DMS153 treated with DMSO at 0.1 percent for 48 hours (cell line): Measurements from ENCODE around the gene PHF21A.

Experiments used
- DNase-seq: peaks from one replicate; lab custom pipeline; 2025; ENCODE audit not compliant: unreplicated experiment; lab: John Stamatoyannopoulos, UW

PHF21A gene

DNA sequence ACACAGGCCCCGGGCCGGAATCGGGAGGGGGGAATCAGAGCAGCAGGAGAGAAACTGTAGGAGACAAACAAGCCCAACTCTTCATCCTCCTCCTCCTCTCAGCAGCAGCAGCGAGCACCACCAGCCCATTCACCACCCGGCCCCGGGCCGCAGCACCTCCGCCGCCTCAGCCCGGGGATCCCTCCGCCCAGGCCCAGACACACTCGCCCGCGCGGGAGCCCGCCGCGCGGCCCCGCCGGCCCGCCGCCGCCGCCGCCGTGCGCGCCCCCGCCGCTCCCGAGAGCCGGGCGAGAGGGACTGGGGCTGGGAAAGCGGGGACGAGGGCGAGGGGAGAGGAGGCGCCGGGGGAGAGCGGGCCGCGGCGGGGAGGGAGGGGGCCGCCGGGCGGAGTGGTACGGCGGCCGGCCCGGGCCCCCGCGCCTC is at the start of gene PHF21A:
TSS of gene PHF21A (minus strand) at position 154 of the 423 bp plus-strand sequence. CDS start 37,235 bp downstream, outside the sequence.
- DNase-seq: peak; percentile 72

DNA sequence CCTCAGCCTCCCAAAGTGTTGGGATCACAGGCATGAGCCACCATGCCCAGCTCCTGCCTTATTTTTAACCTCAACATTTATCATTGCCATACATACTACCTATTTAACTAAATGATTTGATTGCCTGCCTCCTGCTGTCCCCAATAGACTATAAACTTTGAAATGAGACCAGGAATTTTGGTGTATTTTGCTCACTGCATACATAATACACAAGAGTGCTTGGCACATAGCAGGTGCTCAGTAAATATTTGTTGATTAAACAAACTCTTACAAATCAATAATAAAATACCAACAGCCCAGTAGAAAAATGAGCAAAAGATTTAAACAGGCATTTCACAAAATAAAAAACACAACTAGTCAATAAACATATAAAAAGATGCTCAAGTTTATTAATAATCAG is 49.5 kb upstream of the PHF21A start:
- no peak for DNase-seq

DNA sequence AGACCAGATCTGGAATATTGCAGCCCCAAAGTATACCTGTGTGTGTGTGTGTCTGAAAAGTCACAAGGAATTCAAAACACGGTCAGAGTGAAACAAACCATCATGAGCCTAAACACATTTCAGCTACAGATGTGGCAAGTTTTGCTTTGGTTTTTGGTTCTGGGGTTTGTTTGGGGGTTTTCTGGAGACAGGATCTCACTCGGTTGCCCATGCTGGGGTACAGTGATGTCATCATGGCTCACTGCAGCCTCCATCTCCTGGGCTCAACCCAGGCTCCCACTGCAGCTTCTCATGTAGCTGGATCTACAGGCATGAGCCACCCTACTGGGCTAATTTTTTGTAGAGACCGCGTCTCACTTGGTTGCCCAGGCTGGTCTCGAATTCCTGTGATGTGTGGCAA is 41.4 kb upstream of the PHF21A start:
- no peak for DNase-seq

DNA sequence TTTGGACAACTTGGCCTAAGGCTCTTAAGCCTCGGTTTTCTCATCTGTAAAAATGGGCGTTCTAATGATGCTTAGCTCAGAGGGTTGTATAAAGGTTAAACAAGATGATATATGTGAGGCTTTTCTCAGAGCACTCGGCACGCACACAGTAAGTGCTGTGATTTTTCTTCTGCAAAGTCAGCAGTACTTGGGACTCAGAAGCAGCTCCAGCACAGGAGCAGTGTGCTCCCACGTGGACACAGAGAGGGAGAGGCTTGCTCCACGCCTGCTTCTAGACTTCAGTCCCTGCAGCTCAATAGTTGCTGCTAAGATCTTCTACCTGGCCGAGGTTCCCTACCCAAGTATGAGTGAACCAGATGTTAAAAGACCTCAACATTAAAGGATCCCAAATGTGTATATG is 39.9 kb upstream of the PHF21A start:
- no peak for DNase-seq

DNA sequence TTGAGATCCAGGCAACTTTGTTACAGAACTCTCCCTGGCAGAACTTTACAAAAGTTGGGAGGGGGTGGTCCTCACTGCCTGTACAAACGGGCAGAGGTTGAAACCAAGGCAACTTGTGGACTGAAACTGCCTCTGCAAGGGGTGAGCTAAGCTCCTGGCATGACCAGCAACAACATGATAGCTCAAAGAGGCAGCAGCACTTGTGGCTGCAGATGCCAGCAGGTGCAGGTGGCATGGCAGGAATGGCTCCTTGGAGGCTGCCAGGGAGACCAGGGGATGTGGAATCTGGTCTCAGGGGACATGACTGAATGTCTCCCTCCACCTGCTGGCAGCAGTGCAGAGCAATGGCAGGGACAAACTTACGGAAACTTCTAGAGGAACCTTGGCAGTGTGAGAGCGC is 38.8 kb upstream of the PHF21A start:
- DNase-seq: no peak

DNA sequence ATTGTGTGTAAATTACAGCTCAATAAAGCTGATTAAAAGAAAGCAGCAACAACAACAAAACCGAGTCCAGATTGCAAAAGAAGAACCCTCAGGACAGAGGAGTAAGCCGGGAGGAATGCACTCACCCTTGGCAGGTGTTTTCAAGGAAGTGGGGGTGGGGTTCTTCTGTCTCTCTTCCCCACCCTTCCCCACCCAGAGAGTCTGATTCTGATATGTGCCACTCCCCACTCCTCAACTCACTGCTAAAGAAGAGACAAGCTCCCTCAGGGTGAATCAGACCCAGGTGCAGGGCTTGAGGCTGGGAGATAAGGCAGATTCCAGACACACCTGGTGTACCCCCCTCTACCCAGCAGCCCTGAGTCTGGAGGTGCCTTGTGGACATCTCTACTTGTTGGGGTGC is 38.4 kb upstream of the PHF21A start:
- DNase-seq: no peak

DNA sequence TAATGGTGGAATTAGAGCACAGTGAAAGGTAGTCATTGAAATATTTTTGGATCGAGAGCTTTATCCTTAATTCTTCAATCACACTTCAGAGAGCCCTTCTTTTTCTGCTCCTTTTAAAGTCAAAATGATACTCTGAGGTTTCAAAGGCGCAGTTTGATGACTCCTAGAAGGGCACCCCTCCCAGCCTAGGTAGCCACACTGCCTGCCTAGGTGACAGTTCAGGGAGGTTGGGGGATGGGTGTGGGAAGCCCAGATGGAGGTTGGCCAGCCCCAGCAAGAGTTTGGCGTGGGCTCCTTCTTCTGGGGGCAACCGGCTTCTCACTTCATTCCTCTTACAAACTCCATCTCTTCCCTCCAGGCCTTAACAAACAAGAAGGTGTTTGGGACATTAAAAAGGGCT is 28.6 kb upstream of the PHF21A start:
- no peak for DNase-seq

DNA sequence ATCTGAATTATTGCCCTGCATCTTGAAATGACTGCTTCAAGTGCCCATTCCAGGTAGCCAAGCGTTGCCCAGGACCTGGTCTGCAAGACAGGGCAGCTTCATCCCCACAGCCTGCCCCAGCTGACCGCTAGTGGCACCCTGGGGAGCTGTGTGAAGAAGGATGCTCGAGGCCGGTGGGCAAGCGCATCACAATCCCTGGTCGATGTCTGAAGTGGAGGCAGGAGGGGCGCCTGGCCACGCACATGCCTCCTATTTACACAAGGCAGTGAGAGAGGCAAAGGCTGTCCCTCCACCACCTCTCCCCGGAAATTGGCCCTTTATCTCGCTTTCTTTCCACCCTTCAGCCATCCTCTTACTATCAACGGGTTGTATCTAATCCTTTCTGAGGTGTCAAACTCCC is 28.1 kb upstream of the PHF21A start:
- DNase-seq: no peak

DNA sequence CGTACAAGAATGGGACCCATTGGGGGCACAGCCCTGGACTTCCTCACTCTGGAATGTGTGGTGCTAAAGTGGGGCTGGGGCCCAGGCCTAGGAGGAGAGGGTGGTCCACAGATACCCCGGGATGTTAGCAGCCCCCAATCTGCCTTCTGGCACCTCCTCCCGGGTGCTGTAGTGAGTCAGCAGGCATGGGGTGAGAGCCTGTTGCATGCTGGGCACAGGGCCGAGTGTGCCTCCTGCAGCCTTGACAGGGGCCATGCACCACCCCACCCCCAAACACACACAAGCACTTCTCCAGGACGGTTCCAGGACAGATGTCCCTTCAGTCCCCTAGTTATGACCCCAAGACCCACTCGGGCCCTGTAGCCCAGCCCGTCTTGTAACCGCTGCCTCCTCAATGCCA is 23.5 kb upstream of the PHF21A start:
- DNase-seq: no peak

DNA sequence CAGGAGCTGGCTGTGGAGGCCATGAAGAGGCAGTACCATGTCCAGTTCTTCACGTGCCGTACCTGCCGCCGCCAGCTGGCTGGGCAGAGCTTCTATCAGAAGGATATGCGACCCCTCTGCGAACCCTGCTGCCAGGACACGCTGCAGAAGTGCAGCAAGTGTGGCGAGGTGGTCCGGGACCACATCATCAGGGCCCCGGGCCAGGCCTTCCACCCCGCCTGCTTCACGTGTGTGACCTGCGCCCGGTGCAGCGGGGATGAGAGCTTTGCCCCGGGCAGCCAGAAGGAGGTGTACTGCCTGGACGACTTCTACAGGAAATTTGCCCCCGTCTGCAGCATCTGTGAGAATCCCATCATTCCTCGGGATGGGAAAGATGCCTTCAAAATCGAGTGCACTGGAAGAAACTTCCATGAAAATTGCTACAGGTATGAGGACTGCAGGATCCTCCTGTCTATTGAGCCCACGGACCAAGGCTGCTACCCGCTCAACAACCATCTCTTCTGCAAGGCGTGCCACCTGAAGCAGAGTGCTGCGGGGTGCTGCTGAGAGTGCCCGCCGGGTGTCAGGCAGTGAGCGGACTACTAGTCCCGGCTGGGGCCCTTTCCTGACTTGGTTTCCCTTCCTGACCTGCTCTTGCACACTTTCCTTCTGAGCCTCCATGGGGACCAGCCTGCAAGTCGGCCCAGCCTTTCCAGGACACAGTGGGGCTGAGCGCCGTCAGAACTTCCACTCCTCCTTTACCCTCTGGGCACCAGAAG is 22.0 kb upstream of the PHF21A start:
- no peak for DNase-seq

DNA sequence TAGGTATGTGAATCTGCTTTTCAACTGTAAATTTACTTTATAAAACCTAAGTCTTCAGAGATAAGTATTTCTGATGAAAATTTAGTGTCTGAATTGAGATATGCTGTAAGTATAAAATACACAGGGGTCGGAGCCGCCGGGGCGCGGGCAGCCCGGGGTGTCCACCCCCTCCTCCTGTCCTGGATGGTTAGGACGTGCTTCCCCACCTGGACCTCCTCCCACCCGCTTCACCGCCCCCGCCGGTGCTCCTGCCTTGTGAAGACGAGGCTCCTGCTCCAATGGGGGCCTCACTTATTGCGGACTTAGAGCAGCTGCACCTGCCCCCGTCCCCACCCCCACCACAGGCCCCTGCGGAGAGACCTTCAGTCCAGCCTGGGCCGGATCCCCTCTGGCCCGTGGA is 21.3 kb upstream of the PHF21A start:
- DNase-seq: no peak

DNA sequence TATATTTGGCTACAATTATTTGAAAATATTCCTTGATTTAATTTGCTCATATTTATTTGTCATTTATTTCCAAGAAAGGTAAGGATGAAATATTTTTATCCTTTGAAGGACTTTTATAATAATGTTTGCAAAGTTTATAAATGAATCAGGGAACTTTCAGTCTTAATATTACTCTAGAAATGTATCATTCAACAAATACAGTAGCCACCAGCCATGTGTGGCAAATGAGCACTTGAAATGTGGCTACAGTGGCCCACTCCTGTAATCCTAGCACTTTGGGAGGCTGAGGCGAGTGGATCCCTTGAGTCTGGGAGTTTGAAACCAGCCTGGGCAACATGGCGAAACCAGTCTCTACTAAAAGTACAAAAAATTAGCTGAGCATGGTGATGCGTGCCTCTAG is 20.3 kb upstream of the PHF21A start:
- DNase-seq: no peak

DNA sequence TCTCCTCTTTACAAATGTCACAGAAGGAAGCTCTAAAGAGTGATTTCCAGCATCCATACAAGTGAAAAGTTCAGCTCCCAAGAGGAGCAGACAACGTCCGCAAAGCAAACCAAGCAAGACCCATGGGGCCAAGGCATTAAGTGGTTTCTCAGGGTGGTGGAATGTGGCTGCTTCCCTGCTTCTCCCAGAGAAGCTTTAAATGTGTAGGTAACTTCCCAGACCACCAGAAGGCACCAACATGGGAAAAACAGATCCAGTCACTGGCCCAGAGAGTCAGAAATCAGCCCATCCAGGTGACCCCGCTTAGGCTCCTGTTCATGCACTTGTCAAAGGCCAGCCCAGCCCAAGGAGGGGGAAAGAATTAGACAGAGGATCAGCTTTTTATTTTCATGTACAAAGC is 13.3 kb upstream of the PHF21A start:
- DNase-seq: no peak

DNA sequence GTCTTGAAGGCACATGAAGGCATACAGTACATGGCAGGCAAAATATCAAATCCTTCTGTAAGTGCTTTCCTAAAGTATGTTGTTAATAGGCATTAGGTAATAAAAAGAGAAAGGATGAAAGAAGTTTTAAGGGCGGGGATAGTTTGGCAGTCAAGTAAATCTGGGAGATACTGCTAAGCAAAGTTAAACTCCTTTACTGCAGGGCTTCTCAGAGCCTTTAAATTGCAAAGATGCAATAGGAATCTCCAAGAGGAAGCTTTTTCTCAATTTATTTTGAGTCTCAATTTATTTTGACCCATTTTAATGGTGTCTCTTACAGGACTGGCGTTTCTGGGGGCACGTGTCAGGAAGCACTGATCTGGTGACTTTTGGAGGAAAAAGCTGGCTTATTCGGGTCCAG is 12.8 kb upstream of the PHF21A start:
- no peak for DNase-seq

DNA sequence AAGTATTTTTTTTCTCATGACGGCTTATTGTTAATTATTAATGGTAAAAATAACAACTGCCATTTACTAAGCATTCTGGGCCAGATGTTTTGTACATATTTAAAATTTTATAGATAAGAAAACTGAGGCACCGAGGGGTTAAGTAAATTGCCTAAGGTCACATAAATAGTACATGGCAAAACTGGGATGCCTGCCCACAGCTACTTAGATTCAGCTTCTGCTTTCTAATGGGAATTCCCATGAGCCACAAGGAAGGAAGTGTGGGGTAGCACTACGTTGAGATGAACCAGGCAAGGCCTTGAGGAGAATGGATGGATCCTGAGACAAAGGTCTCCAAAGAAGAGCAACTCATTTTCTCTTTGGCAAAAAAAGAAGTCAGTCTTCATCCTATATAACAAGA is 11.9 kb upstream of the PHF21A start:
- DNase-seq: no peak

DNA sequence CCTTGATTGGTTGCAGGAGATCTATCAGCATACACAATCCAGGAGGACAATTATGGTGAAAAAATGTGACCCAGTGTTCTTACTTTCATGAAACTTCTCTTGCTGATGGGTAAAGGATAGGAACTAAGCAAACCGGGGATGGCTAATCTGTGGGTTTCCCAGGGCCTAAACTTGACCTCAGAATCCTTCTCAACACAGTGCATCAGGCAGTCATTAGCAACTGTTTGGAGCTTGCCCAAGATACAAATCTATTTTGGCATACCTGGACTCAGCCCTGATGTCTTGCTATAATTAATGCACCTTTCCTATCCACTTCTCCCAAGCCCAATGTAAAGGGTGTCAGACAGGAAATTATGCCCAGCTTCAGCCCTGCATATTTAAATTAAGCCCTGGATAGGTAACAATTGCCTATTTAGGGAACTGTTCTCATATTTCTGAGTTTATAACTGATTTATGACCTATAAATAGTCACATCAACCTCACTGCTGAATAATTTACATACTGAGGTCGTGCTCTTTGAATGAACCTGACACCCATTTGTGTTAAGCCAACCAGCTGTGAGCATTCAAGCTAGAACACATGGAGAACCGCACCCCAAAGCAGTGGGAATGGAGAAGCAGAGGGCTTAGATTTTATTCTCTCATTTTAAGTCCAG is 9.2 kb upstream of the PHF21A start:
- no peak for DNase-seq

DNA sequence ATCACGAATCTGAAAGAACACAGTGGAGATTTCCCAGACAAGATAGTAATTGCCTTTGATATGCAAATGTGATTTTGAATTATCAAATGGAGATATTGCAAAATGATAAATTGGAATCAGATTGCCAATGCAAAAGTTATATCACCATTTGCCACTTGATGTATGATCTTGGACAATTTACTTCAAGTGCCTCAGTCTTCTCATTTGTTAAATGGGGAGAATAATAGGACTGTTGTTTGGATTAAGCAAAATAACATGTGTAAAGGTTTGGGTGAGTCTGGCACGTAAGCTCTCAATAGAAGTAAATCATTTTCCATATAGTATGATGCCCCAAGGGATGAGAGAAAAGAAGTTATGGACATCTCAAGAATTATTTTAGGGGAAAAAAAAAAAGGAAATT is 7.9 kb upstream of the PHF21A start:
- DNase-seq: no peak

DNA sequence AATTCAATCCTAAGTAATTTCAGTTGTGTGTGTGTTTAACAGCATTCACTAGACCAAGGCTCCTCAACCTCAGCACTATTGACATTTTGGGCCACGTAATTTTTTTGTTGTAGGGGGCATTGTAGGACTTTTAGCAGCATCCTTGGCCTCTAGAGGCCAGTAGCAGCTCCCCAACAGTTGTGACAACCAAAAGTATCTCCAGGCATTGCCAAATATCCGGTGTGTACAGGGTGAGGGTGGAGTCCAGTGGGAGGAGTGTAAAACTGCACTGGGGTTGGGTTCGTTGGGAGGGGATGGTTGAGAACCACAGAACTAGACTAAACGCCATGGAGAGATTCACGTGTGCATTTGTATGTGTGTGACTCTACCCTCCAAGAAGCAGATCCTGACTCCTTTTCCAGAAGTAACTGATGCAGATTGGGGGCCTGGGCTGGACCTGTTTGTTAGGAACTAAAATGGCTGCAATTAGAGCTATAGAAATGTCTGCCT is 5.9 kb upstream of the PHF21A start:
- DNase-seq: peak; percentile 52

DNA sequence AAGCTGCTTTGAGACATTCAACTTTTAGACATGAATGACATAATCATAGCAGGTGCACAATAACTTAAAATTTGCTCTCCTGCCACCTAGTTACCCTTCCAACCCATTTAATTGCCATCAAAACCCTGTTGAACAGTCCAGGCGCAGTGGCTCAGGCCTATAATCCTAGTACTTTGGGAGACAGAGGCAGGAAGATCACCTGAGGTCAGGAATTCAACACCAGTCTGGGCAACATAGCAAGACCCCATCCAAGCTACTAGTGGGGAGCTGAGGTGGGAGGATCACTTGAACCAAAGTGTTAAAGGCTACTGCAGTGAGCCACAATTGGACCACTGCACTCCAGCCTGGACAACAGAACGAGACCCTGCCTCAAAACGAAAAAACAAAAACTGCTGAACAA is 4.0 kb upstream of the PHF21A start:
- DNase-seq: no peak

DNA sequence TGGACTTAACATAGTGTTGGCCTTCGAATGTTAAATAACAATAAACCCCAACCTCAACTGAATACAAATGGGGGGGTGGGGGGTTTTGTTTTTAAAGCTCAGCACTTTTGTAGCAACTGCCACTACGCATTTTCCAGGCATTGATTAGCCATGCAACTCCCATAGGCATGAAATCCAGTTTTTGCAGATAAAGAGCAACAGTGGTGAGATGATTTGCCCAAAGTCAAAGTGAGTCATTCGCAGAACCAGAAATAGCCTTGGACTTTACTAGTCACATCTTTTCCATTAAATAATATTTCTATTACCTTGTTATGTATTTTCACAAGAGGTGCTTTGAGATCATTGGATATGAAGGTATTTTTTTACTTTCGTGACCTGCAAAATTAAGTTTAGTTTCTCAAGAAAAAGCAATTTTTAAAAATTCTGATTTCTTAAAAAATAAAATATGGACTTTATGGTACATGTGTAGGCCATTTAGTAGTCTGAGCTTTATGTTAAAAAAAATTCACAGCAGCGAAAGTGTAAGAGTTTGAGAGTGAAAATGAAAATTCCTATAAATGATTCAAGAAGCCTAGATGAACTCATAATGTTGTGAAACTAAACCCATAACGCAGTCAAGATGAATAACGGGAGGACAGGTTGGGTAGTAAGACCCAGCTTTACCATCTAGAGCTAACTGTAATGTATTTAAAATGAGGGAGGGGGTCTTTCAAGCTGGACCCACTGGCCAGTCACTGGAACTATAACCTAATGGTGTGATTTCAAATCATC is 1.9 kb upstream of the PHF21A start:
- no peak for DNase-seq

DNA sequence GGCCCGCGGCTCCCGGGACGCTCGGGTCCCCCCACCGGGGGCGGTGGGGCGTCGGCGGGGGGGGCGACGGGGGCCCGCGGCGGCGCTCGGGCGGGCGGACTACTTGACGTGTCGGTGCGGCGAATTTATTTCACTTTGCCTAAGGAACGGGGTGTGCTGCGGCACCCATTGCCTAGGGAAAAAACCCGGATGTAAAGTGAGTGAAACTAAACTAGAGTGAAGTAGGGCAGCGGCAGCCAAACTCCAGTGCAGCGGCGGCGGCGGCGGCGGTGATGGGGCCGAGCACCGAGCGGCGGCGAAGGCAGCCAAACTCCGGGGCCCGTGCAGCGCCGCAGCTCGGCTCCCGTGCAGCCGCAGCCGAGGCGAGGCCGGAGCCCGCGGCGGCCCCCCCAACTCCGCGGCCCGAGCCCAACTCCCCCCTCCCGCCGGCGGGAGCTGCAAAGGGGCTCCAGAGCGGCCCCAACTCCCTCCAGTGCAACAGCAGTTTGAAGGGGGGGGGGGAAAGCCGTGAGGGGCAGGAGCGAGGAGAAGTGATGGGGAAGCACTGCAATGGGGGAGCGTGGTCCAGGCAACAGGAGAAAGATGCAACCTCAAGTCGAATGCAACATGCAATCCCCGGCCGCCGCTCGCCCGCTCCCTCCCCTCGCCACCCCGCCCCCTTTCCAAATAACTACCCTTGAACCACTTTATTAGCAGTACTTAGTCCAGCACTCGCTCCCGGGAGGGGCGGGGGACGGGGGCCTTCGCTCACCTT is 647 bp upstream of the PHF21A start:
- DNase-seq: peak; percentile 35
